Natural killer cell (primary cell): ENCODE measurements around the gene ZNF526. TPM values are rescaled to one million over a fixed set of nuclear protein-coding genes. Genes with fewer than 3 reads are reported as not detected.

Experiments used
- ATAC-seq, 3 donors: fragments of 150-1000 bp in 2 of 3; fragments of 200-7000 bp in 1 of 3; cut with Tn5 transposase; 1 replicate in 1 of 3; 2 replicates in 2 of 3; pipeline ENCODE4 v1.10.0; 2021; ENCODE audit warnings: mild to moderate bottlenecking in 2 of 3, moderate library complexity in 2 of 3
- DNase-seq, 2 donors: peaks; one replicate each; pipeline versions ENCODE4 v3.0.0 to v3.0.0-alpha.2; 2013 to 2021; ENCODE audit warnings: mixed read lengths in 1 of 2
- H3K27ac ChIP-seq: one replicate; pipeline ENCODE4 v1.5.1; 2013; ENCODE audit warnings: mild to moderate bottlenecking, low read length
- H3K27me3 ChIP-seq: one replicate; pipeline ENCODE4 v1.6.1; 2013; ENCODE audit warnings: low read length; ENCODE audit not compliant: control insufficient read depth, insufficient read depth
- H3K36me3 ChIP-seq: one replicate; pipeline ENCODE4 v1.6.1; 2013; ENCODE audit warnings: low read length; ENCODE audit not compliant: control insufficient read depth, insufficient read depth
- H3K4me1 ChIP-seq: one replicate; pipeline ENCODE4 v1.6.1; 2013; ENCODE audit warnings: low read length; ENCODE audit not compliant: control insufficient read depth, insufficient read depth
- H3K4me3 ChIP-seq: one replicate; pipeline ENCODE4 v1.5.1; 2013; ENCODE audit warnings: low read length
- H3K9me3 ChIP-seq: one replicate; pipeline ENCODE4 v1.6.1; 2013; ENCODE audit warnings: low read length; ENCODE audit not compliant: control insufficient read depth, insufficient read depth
- H3K27ac Mint-ChIP-seq, 2 donors: one replicate each; pipeline ENCODE4 v1.8.0; 2022; ENCODE audit warnings: mild to moderate bottlenecking in 2 of 2, mixed read lengths in 2 of 2, moderate library complexity in 1 of 2
- H3K27me3 Mint-ChIP-seq, 2 donors: one replicate each; pipeline ENCODE4 v1.8.0; 2022; ENCODE audit warnings: low read depth in 2 of 2, mixed read lengths in 2 of 2
- H3K36me3 Mint-ChIP-seq: one replicate; pipeline ENCODE4 v1.8.0; 2022; ENCODE audit warnings: mixed read lengths
- H3K4me1 Mint-ChIP-seq, 2 donors: one replicate each; pipeline ENCODE4 v1.8.0; 2022; ENCODE audit warnings: mixed read lengths in 2 of 2
- H3K4me3 Mint-ChIP-seq: one replicate; pipeline ENCODE4 v1.8.0; 2022; ENCODE audit warnings: mild to moderate bottlenecking, moderate library complexity, mixed read lengths
- H3K9me3 Mint-ChIP-seq, 2 donors: one replicate each; pipeline ENCODE4 v1.8.0; 2022; ENCODE audit warnings: mixed read lengths in 2 of 2
- WGBS: methylation state at CpG from one replicate; pipeline ENCODE4 v1.1.7; 2013; ENCODE audit warnings: missing lambda C conversion rate; ENCODE audit not compliant: insufficient coverage; 5-methylcytosine and 5-hydroxymethylcytosine counted together
- intact Hi-C: fragments of 100-400 bp; cut with micrococcal nuclease; formaldehyde crosslinking; loops from one replicate; pipeline ENCODE4 v1.14.2; 2022
- total RNA-seq, 4 donors: library from RNA; stranded (reverse); fragments of 120-200 nt in 1 of 4; gene quantifications; one replicate each; pipeline versions ENCODE4 v1.2.3 to v1.2.4, GENCODE V29; 2013 to 2022
- TF ChIP-seq, protein P1 (sequence below): fragments of 200-600 bp; IDR thresholded peaks from one replicate; pipeline ENCODE4 v1.8.0; 2022; ENCODE audit warnings: antibody characterized with exemption

Gene ZNF526, protein sequence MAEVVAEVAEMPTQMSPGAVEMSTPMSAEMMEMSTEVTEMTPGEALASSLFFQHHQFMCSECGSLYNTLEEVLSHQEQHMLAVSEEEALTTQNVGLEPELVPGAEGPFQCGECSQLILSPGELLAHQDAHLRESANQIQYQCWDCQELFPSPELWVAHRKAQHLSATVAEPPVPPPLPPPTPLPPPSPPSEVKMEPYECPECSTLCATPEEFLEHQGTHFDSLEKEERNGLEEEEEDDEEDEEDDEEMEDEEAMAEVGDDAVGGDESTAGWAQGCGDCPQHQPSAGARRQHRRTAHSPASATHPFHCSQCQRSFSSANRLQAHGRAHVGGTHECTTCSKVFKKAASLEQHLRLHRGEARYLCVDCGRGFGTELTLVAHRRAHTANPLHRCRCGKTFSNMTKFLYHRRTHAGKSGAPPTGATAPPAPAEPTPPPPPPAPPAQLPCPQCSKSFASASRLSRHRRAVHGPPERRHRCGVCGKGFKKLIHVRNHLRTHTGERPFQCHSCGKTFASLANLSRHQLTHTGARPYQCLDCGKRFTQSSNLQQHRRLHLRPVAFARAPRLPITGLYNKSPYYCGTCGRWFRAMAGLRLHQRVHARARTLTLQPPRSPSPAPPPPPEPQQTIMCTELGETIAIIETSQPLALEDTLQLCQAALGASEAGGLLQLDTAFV
- total RNA-seq, result 10 to 100 TPM in 2 of 3 donors, 1 to 10 TPM in 1; 8.8 to 10.6 (median 10.2) TPM
- total RNA-seq (2013), result 7.9 TPM

GRCh38 chr19:42219812-42220750 lies at the start of gene ZNF526:
TSS of gene ZNF526 (plus strand) at chr19:42220312. CDS start at chr19:42224404, 4,092 bp downstream.
- H3K27ac Mint-ChIP-seq, result peak within 1 kb of the TSS; percentile 98 to 100
- peak within 1 kb of the TSS; percentile 84 for H3K4me3 ChIP-seq
- intact Hi-C loops, result loop anchor here (1.0 kb wide), 1 partner anchor 22 kb away; the partner anchor contains the start of gene GSK3A
- H3K4me1 ChIP-seq, result peaks cover 56% of the 10 kb centered on the region
- under 1% methylated on average over 51 of the region's 53 CpGs for WGBS
- peaks cover 51 to 58% of the 10 kb centered on the region in 2 donors for H3K4me1 Mint-ChIP-seq
- H3K9me3 Mint-ChIP-seq, result no peaks in the 10 kb centered on the region
- TF ChIP-seq, protein P1, sequence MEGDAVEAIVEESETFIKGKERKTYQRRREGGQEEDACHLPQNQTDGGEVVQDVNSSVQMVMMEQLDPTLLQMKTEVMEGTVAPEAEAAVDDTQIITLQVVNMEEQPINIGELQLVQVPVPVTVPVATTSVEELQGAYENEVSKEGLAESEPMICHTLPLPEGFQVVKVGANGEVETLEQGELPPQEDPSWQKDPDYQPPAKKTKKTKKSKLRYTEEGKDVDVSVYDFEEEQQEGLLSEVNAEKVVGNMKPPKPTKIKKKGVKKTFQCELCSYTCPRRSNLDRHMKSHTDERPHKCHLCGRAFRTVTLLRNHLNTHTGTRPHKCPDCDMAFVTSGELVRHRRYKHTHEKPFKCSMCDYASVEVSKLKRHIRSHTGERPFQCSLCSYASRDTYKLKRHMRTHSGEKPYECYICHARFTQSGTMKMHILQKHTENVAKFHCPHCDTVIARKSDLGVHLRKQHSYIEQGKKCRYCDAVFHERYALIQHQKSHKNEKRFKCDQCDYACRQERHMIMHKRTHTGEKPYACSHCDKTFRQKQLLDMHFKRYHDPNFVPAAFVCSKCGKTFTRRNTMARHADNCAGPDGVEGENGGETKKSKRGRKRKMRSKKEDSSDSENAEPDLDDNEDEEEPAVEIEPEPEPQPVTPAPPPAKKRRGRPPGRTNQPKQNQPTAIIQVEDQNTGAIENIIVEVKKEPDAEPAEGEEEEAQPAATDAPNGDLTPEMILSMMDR, result no peak
- H3K36me3 ChIP-seq, result peaks cover 21% of the 10 kb centered on the region
- no peaks in the 10 kb centered on the region for H3K36me3 Mint-ChIP-seq
- no peaks in the 10 kb centered on the region for H3K27me3 Mint-ChIP-seq
- peak within 1 kb of the TSS; percentile 98 for H3K4me3 Mint-ChIP-seq
- H3K27me3 ChIP-seq, result no peaks in the 10 kb centered on the region
- no peaks in the 10 kb centered on the region for H3K9me3 ChIP-seq
- ATAC-seq (peak; percentile 73 to 87 (median 78)), DNase-seq (peak; percentile 93 to 99)
- H3K27ac ChIP-seq, result peak within 1 kb of the TSS; percentile 76

GRCh38 chr19:42170715-42171114 lies 49.4 kb upstream of the ZNF526 start:
- DNase-seq (no peak), ATAC-seq (no peak)
- Mint-ChIP-seq H3K4me1 (peaks cover 0 to 17% of the 10 kb centered on the region in 2 donors), H3K27me3 (peaks cover 0 to 6% of the 10 kb centered on the region in 2 donors), H3K36me3 (no peaks in the 10 kb centered on the region), H3K4me3 (no peak overlapping the region), H3K9me3 (no peaks in the 10 kb centered on the region), H3K27ac (no peak overlapping the region)
- Histone ChIP-seq H3K9me3 (no peaks in the 10 kb centered on the region), H3K4me3 (no peak overlapping the region), H3K4me1 (peaks cover 3% of the 10 kb centered on the region), H3K27me3 (peaks cover 8% of the 10 kb centered on the region), H3K27ac (no peak overlapping the region), H3K36me3 (no peaks in the 10 kb centered on the region)
- TF ChIP-seq, protein P1, result no peak
- intact Hi-C loops, result no loop called here
- WGBS, result 92% methylated on average over 16 of the region's 16 CpGs

GRCh38 chr19:42172261-42172660 lies 47.9 kb upstream of the ZNF526 start:
- Histone ChIP-seq H3K36me3 (no peaks in the 10 kb centered on the region), H3K4me1 (peaks cover 13% of the 10 kb centered on the region), H3K27ac (no peak overlapping the region), H3K4me3 (no peak overlapping the region), H3K9me3 (no peaks in the 10 kb centered on the region), H3K27me3 (peaks cover 14% of the 10 kb centered on the region)
- ATAC-seq (no peak), DNase-seq (no peak)
- Mint-ChIP-seq H3K9me3 (no peaks in the 10 kb centered on the region), H3K27ac (no peak overlapping the region), H3K36me3 (no peaks in the 10 kb centered on the region), H3K4me3 (no peak overlapping the region), H3K4me1 (peaks cover 7 to 20% of the 10 kb centered on the region in 2 donors), H3K27me3 (peaks cover 7 to 12% of the 10 kb centered on the region in 2 donors)
- intact Hi-C loops, result no loop called here
- TF ChIP-seq, protein P1, result no peak
- WGBS, result 98% methylated on average over 7 of the region's 7 CpGs
